ENCODE data around the gene PNPLA7. TPM values are rescaled to one million over a fixed set of nuclear protein-coding genes. Genes with fewer than 3 reads are reported as not detected.
A peak's percentile ranks its signal among the peaks of the same experiment; 100 is the strongest.

PNPLA7 gene
- total and polyA plus RNA-seq, 9 donors: 0.80 to 3.6 (median 2.1) TPM

DNA sequence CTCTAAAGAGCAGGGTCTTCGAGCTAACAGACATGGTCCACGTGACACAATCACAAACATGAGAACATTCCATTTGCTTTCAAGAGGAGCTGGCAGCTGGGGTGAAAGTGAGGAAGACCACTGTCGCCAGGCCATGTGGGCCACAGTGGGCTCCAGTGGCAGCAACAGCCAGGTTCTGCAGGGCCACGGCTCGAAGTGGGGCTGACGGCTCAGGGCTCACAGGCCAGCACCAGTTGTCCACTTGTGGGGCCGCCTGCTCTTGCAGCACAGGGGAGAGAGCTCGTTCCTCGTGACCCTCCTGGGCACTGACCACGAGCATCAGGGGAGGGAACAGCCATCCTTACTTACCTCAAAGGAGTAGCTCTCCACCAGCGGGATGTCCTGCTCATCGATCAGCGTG lies 38.1 kb upstream of the PNPLA7 start:
- no peaks in the 10 kb centered on the region for H3K9me3 ChIP-seq (replicated peaks; ENCODE audit: control insufficient read depth, low read depth, low read length)
- WGBS (ENCODE audit: insufficient coverage): 92% methylated on average over 5 of the region's 13 CpGs
- DNase-seq: no peak
- no peak overlapping the region for H3K27ac ChIP-seq (ENCODE audit: low read length)
- H3K4me3 ChIP-seq (ENCODE audit: low read length): no peak overlapping the region
- peaks cover 16% of the 10 kb centered on the region for H3K4me1 ChIP-seq (ENCODE audit: control insufficient read depth, insufficient read depth, low read length)
- peaks cover 46% of the 10 kb centered on the region for H3K36me3 ChIP-seq (ENCODE audit: control insufficient read depth, insufficient read depth, low read length)
- no peaks in the 10 kb centered on the region for H3K27me3 ChIP-seq (ENCODE audit: control insufficient read depth, insufficient read depth, low read length)

DNA sequence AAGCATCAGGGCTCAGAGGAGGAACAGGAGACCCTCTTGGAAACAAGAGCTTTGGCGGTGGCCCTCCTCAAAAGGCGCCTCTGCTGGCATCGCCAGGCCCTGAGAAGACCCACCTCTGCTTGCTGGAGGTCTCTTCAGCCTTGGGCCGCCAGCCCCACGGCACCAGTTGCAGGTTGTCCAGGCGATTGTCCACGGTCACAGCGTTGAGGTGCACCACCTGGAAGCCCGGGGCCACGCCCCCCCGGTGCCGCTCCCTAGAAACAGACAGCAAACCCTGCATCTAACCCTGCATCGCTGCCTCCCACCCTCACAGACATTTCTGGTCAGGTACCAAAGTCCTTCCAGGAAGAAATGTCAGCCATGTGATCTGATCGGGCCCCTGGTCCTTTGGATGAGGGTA lies 36.7 kb upstream of the PNPLA7 start:
- no peak overlapping the region for H3K27ac ChIP-seq (ENCODE audit: low read length)
- WGBS (ENCODE audit: insufficient coverage): 94% methylated on average over 14 of the region's 14 CpGs

DNA sequence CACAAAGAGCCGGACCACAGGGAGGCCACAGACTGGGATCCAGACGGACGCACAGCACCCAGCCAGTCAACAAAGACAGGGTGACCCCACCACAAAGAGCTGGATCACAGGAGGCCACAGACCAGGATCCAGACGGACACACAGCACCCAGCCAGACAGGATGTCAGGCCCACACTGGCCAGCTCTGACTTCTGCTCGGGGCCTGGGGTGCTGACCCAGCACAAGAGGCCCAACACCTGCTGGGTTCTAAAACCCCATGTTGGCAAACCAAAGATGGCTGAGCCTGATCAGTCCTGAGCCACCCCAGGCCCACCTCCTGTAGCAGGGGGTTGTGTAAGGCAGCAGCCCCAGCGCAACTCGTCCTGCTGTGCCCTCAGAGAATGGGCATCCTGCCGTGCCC lies 33.8 kb upstream of the PNPLA7 start:
- WGBS (ENCODE audit: insufficient coverage): 52% methylated on average over 5 of the region's 8 CpGs
- Histone ChIP-seq H3K27ac (ENCODE audit: low read length) (no peak overlapping the region), H3K4me3 (ENCODE audit: low read length) (no peak overlapping the region), H3K4me1 (ENCODE audit: control insufficient read depth, insufficient read depth, low read length) (peaks cover 10% of the 10 kb centered on the region), H3K27me3 (ENCODE audit: control insufficient read depth, insufficient read depth, low read length) (no peaks in the 10 kb centered on the region), H3K9me3 (replicated peaks; ENCODE audit: control insufficient read depth, low read depth, low read length) (no peaks in the 10 kb centered on the region), H3K36me3 (ENCODE audit: control insufficient read depth, insufficient read depth, low read length) (peaks cover 70% of the 10 kb centered on the region)
- no peak for DNase-seq

More for the DNA sequence above, 36.7 kb upstream of the PNPLA7 start:
- DNase-seq: no peak
- H3K27me3 ChIP-seq (ENCODE audit: control insufficient read depth, insufficient read depth, low read length): no peaks in the 10 kb centered on the region
- peaks cover 60% of the 10 kb centered on the region for H3K36me3 ChIP-seq (ENCODE audit: control insufficient read depth, insufficient read depth, low read length)
- H3K4me1 ChIP-seq (ENCODE audit: control insufficient read depth, insufficient read depth, low read length): peaks cover 16% of the 10 kb centered on the region
- no peak overlapping the region for H3K4me3 ChIP-seq (ENCODE audit: low read length)
- no peaks in the 10 kb centered on the region for H3K9me3 ChIP-seq (replicated peaks; ENCODE audit: control insufficient read depth, low read depth, low read length)

DNA sequence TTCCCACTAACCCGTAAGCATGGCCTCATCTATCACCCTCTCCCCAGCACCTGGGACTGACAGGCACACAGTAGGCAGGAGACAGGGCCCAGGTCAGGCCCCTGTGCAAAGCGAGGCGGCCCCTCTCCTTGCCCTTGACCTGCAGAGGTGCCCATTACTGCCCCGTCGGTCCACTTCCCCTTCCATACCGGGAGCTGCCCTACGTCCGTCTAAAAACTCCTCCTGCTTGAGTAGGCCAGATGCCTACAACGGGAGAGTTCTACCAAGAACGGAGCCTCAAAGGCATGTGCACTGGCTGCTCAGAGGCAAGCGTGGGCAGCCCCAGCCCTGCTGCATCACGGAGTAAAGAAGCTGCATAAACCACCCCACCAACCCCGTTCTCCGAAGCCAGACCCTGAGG lies 33.1 kb upstream of the PNPLA7 start:
- Histone ChIP-seq H3K9me3 (replicated peaks; ENCODE audit: control insufficient read depth, low read depth, low read length) (no peaks in the 10 kb centered on the region), H3K4me1 (ENCODE audit: control insufficient read depth, insufficient read depth, low read length) (peaks cover 5% of the 10 kb centered on the region), H3K36me3 (ENCODE audit: control insufficient read depth, insufficient read depth, low read length) (peaks cover 66% of the 10 kb centered on the region), H3K27ac (ENCODE audit: low read length) (no peak overlapping the region), H3K4me3 (ENCODE audit: low read length) (no peak overlapping the region), H3K27me3 (ENCODE audit: control insufficient read depth, insufficient read depth, low read length) (no peaks in the 10 kb centered on the region)
- DNase-seq: no peak
- 73% methylated on average over 9 of the region's 14 CpGs for WGBS (ENCODE audit: insufficient coverage)

DNA sequence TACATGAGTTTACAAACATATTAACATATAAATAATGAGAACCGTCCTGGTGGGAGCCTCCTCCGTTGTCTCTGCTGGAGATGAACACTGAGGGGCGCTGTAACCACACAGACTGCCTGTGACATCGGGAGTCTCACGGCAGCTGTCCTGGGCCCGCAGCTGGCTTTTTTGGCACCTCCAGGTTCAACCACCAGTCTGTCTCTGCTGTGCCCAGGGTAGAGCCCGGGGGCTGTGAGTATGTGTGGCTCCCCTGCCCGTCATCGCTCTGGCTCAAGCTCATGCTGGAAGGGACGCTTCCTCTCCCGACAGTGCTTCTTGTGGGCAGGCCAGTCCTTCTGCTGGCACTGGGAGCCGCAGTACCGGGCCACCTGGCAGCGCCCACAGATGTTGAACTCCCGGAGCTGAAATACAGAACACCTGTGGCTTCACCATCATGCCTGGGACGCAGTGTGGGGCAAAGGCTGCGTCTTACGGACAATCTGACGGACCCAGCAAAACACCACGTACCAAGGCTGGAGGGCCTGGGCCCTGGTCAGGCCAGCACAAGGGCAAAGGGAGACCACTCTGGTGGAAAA lies 32.2 kb upstream of the PNPLA7 start:
- DNase-seq: peak; percentile 20
- 81% methylated on average over 19 of the region's 20 CpGs for WGBS (ENCODE audit: insufficient coverage)
- H3K36me3 ChIP-seq (ENCODE audit: control insufficient read depth, insufficient read depth, low read length): peaks cover 56% of the 10 kb centered on the region

DNA sequence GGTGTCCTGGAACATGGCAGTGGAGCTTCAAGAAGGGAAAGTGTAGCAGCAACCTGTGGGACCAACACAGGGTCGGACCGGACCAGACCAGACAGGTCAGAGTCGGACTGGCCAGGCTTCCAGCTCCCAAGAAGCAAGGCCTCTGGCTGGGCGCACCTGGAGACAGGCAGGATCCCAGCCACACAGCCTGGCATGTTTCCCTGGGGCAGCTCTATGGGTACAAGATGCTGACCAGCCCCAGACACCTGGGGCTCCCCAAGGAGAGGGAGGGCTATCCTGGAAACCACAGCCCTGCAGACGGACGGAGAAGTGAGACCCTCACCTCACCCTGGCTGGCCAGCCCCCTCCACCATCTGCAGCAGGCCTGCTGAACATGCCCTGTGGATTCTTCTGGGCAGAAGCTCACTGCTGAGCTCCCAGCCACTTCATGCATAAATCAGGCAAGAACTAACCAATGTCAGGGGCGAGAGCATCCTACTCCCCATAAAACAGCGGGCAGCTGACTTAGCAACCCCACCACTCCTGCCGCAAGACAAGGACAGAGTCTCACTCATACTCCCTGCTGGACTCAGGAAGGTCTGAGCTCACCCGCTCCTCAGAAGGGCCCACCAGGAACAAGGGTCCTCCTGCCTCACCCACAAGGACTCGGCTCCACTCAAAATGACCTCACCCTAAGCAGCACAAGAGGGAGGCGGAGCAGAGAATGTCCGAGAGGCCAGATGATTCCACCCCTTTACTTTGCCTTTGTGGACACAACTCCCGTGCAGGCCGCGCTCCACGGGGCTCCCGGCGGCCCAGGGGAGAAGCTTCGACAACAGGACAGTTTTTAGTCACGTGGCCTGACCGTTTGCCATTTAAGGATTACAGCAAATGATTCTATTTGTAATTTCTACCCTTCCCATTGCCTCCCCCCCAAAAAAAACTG lies 31.4 kb upstream of the PNPLA7 start:
- peaks cover 49% of the 10 kb centered on the region for H3K36me3 ChIP-seq (ENCODE audit: control insufficient read depth, insufficient read depth, low read length)
- no peak for DNase-seq
- WGBS (ENCODE audit: insufficient coverage): 76% methylated on average over 13 of the region's 22 CpGs

More for the DNA sequence above, 32.2 kb upstream of the PNPLA7 start:
- Histone ChIP-seq H3K27me3 (ENCODE audit: control insufficient read depth, insufficient read depth, low read length) (no peaks in the 10 kb centered on the region), H3K9me3 (replicated peaks; ENCODE audit: control insufficient read depth, low read depth, low read length) (no peaks in the 10 kb centered on the region), H3K27ac (ENCODE audit: low read length) (no peak overlapping the region), H3K4me1 (ENCODE audit: control insufficient read depth, insufficient read depth, low read length) (peaks cover 13% of the 10 kb centered on the region), H3K4me3 (ENCODE audit: low read length) (no peak overlapping the region)

DNA sequence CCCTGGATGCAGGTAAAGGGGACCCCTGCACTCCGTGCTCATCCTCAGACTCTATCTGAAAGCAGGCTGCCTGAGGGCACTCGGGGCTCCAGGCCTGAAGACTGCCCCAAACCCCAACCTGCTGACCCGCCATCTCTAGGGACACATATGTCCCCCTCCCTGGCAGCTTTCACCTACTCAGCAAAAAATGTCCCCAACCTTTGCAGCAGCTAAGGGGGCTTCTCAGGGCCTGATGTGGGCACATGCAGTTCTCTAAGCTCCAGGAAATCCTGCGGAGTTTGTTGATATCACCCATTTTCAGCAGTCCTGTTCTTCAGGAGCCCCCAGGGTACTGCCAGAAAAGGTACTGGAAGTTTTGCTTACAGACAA lies 30.7 kb upstream of the PNPLA7 start:
- H3K36me3 ChIP-seq (ENCODE audit: control insufficient read depth, insufficient read depth, low read length): peaks cover 46% of the 10 kb centered on the region
- no peaks in the 10 kb centered on the region for H3K27me3 ChIP-seq (ENCODE audit: control insufficient read depth, insufficient read depth, low read length)
- no peak for DNase-seq
- H3K4me1 ChIP-seq (ENCODE audit: control insufficient read depth, insufficient read depth, low read length): peaks cover 19% of the 10 kb centered on the region
- H3K4me3 ChIP-seq (ENCODE audit: low read length): no peak overlapping the region
- 84% methylated on average over 4 of the region's 4 CpGs for WGBS (ENCODE audit: insufficient coverage)
- no peak overlapping the region for H3K27ac ChIP-seq (ENCODE audit: low read length)
- no peaks in the 10 kb centered on the region for H3K9me3 ChIP-seq (replicated peaks; ENCODE audit: control insufficient read depth, low read depth, low read length)

More for the DNA sequence above, 31.4 kb upstream of the PNPLA7 start:
- Histone ChIP-seq H3K9me3 (replicated peaks; ENCODE audit: control insufficient read depth, low read depth, low read length) (no peaks in the 10 kb centered on the region), H3K27me3 (ENCODE audit: control insufficient read depth, insufficient read depth, low read length) (no peaks in the 10 kb centered on the region), H3K4me1 (ENCODE audit: control insufficient read depth, insufficient read depth, low read length) (peaks cover 19% of the 10 kb centered on the region), H3K4me3 (ENCODE audit: low read length) (no peak overlapping the region), H3K27ac (ENCODE audit: low read length) (no peak overlapping the region)

DNA sequence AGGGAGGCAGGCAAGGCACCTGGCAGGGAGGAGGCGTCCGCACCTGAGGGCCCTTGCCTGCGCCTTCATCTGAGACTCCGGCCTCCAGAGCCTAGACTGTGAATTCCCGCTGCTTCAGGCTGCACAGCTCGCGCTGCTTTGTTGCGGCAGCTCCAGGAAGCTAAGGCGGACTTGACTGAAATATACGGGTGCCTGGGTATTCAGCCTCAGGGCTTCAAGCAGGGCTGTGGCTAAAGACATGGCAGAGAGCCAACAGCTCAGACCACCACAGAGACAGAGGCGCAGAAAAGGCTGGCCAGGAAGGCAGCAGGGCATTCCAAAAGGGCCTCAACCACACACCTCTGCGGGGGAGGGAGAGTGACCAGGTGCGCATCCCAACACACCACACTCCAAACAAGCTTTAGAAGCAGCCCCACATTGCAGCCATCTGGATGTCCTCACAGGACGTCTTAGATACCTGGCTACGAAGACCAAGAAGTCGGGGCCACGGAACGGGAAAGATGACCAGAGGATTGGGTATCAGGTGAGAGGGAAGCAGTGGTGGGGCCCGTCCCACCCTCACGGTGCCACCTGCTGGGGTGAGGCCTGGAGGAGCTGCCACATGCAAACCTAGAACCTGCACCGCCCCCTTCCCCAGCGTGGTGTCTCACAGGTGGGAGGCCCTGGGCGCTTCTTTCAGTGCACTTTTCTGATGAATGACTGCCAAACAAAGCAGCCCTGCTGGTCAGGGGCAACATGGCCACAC lies 30.2 kb upstream of the PNPLA7 start:
- Histone ChIP-seq H3K4me1 (ENCODE audit: control insufficient read depth, insufficient read depth, low read length) (peaks cover 19% of the 10 kb centered on the region), H3K36me3 (ENCODE audit: control insufficient read depth, insufficient read depth, low read length) (peaks cover 47% of the 10 kb centered on the region), H3K27me3 (ENCODE audit: control insufficient read depth, insufficient read depth, low read length) (no peaks in the 10 kb centered on the region), H3K9me3 (replicated peaks; ENCODE audit: control insufficient read depth, low read depth, low read length) (no peaks in the 10 kb centered on the region), H3K27ac (ENCODE audit: low read length) (no peak overlapping the region), H3K4me3 (ENCODE audit: low read length) (no peak overlapping the region)
- DNase-seq: no peak
- WGBS (ENCODE audit: insufficient coverage): 81% methylated on average over 22 of the region's 23 CpGs

DNA sequence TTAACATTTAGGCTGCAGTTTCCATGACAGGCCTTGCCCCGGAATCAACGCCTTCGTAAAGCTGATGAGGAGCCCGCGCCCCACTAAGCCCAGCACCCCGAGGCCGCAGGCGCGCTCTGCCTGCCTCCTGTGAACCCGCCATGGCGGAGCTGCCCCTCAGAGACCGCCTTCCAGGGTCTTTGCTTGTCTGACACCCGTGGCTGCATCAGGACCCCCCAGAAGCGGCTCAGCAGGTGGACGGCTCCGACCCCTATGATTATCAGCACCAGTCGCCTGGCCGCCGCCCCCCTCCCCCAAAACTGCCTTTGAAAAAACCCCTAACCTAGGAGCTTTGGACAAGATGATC lies 29.0 kb upstream of the PNPLA7 start:
- Histone ChIP-seq H3K27me3 (ENCODE audit: control insufficient read depth, insufficient read depth, low read length) (no peaks in the 10 kb centered on the region), H3K36me3 (ENCODE audit: control insufficient read depth, insufficient read depth, low read length) (peaks cover 54% of the 10 kb centered on the region), H3K4me3 (ENCODE audit: low read length) (peak overlapping the region; percentile 72), H3K27ac (ENCODE audit: low read length) (peak overlapping the region; percentile 82), H3K9me3 (replicated peaks; ENCODE audit: control insufficient read depth, low read depth, low read length) (no peaks in the 10 kb centered on the region), H3K4me1 (ENCODE audit: control insufficient read depth, insufficient read depth, low read length) (peaks cover 19% of the 10 kb centered on the region)
- no peak for DNase-seq
- WGBS (ENCODE audit: insufficient coverage): 15% methylated on average over 18 of the region's 19 CpGs
